ENCODE measurements around the gene NTM. TPM values are rescaled to one million over a fixed set of nuclear protein-coding genes. Genes with fewer than 3 reads are reported as not detected.
A peak's percentile ranks its signal among the peaks of the same experiment; 100 is the strongest.

The NTM gene
- polyA plus RNA-seq, 1 donor: 44.4 TPM

GRCh38 chr11:132075447-132075846 lies 705.0 kb downstream of the NTM start:
- DNase-seq: no peak

GRCh38 chr11:132077416-132077815 lies 707.0 kb downstream of the NTM start:
- no peak for DNase-seq

GRCh38 chr11:132078264-132079076 lies 708.1 kb downstream of the NTM start:
- no peak for DNase-seq

DNA sequence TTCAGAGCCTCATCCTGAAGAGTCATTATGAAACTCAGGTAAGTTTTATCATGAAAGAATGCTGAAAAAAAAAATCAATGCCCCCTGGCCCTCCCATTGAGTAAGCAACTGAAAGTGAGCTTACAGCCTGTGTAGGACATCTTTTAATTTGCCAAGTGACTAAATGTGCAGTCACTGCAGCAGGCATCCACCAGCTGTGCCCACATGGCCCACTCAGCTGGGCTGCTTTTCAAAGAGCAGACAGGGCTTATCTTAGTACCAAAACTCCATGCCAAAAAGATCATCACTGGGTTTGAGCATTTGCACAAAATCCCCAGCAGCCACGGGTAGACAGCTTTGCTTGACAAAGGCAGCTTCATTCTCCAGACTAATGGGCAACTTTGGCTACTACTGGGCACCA lies 709.7 kb downstream of the NTM start:
- DNase-seq: no peak

- no peak for DNase-seq
Observed at GRCh38 chr11:132082566-132082965, 712.2 kb downstream of the NTM start.

DNA sequence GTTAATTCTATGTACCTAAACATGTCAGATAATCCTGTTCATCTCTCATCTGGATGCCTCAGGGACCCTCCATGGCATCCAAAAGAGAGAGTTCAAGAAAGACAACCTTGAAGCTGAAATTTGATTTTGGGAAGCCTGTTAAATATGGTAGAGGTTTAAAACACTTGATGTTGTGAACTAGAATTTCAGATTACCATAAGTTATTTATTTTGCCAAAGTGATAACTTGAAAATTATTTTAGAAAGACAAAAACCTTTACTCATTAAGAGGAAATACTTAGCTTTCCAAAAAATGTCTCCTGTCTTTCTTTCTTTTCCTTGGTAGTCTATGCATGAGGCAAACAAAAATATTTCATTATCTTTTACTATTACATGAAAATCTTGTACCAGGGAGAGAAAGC lies 714.0 kb downstream of the NTM start:
- no peak for DNase-seq

- no peak for DNase-seq
Observed at GRCh38 chr11:132087148-132087547, 716.7 kb downstream of the NTM start.

DNA sequence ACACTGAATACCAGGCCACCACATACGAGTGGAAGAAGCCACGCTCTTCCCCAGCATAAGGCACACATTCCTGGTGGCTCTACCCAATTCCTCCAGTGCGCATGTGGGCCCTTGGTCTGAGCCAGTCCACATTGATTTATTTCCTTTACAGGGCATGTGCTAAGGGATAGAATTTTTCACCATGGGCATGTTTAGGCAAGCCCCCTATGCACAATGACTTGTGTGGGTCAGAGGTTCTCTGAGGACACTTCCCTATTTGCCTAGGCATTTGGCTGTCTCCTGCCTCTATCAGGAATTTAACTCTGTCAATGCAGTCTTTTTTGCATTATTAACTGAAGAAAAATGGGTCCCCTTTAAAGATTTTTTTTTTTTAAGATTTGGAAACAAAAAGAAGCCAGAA lies 718.1 kb downstream of the NTM start:
- no peak for DNase-seq

DNA sequence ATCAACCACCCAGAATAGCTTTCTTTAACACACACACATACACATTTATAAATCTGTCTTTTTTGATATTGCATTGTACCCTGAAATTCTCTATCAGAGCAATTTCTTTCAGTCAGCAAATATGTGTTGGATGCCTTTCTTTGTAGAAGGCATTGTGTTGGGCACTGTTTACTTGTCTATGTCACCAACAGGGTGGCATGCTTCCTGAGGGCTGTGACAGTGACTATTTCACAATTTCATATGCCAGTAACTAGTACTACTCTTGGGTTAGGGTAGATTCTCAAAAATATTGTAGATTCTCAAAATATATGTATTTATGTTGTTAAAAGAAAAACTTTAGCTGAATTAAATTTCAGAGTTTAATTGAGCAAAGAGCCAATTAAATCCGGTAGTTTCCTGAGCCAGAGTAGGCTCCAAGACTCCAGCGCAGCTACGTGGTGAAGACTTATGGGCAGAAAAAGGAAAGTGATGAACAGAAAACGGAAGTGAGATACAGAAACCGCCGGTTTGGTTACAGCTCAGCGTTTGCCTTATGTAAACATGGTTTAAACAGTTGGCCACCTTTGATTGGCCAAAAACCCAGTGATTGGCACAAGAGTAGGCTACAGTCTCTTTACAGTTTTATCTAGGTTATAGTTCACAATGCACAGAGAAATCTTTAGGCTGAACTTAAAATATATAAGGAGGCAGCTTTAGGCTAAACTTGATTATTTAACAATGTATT lies 723.3 kb downstream of the NTM start:
- DNase-seq: no peak

DNA sequence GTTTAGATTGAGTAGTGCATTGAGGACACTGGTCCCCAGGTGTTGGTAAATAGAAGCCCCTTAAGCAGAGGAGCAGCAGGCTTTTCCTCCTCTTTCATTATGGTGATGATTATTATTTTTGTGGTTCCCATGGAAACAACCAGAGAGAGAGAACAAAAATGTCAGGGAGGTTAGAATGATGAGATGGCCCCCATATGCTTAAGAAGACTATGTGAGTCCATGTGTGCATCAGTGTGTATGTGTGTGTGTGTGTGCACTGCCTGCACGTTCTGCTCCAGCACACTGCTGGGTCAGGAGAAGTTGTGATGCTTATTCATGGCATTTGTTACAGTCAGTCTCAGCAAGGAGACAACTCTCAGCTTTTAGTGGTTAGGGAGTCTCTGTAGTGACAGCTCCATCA lies 724.2 kb downstream of the NTM start:
- DNase-seq: no peak

DNA sequence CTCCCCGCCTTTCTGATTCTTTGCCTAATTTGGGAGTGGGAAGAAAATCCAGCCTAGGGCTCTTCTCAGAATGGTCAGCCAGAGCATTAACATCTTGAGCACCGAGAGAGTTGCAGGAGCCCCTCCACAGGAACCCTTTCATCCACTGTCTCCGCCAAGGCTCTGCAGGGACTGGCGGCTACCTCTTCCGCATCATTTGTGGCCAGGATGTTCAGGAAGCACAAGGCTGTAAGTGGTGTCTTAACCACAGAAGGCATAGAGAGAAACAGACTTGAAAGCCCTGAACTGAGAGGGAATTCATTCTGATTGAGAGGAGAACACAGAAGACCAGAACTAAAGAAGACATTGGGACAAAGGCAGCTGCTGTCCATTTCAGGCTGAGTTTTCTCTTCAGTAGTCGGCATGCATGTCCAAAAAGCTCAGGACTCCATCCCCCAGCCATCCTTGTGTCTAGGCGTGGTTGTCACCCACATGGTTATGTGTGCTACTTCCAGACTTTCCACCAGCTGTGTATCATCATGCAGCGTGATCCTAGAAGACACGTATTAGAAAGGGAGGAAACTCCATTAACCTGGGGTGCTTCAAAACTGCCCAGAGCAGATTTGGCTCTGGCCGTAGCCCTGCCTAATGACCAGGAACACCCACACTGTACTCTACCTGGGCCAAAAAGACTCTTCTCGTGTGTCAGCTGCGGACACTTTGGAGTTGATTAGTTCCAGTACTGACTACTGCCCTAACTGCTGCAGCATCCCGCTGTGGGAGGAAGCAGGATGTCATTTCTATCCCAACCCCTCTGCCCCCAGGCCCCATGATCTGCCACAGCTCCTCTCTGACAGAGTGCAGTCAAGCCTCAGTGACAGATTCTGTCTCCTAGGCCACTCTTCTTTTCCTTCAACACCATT lies 725.1 kb downstream of the NTM start:
- peak; percentile 33 for DNase-seq

GRCh38 chr11:132096132-132096825 lies 725.9 kb downstream of the NTM start:
- no peak for DNase-seq

GRCh38 chr11:132099692-132100091 lies 729.3 kb downstream of the NTM start:
- no peak for DNase-seq

DNA sequence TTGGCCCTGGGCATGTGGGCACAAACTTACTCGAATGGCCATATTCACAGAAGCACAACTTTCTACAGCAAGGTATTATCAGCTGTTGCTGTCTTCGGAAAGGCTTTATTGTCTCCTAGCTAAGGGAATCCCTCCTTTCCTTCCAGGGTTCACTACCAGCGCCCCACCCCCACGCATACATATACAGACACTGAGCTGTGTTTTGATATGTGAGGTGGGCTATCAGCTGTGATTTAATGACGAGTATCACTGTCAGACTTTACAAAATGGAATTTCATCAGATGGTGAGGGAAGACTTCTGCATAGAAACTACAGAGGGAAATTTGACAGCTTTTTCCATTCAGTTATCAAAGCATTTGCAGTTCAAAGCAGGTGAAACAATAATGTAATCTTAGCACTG lies 730.2 kb downstream of the NTM start:
- no peak for DNase-seq

GRCh38 chr11:132101881-132102280 lies 731.5 kb downstream of the NTM start:
- no peak for DNase-seq

DNA sequence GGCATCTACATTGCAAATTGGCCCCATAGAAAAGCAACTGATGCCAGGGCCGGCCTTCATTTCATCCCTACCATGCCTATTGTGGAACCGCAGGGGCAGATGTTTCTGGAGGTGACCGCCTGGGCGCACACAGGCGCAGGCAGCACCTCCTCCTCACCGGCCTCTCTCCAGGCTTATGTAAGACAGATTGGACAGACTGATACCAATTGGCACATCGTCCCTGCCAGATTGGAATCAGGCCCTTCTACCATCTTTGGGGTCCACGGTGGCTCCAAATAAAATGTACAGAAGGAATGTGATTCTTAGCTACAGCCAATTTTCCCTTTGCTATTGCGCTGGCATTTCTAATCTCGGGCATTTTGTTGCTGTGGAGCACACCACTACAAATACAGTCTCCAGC lies 732.6 kb downstream of the NTM start:
- no peak for DNase-seq

GRCh38 chr11:132106096-132106982 lies 735.9 kb downstream of the NTM start:
- no peak for DNase-seq

GRCh38 chr11:132111316-132111715 lies 740.9 kb downstream of the NTM start:
- no peak for DNase-seq

GRCh38 chr11:132111838-132112237 lies 741.4 kb downstream of the NTM start:
- no peak for DNase-seq

DNA sequence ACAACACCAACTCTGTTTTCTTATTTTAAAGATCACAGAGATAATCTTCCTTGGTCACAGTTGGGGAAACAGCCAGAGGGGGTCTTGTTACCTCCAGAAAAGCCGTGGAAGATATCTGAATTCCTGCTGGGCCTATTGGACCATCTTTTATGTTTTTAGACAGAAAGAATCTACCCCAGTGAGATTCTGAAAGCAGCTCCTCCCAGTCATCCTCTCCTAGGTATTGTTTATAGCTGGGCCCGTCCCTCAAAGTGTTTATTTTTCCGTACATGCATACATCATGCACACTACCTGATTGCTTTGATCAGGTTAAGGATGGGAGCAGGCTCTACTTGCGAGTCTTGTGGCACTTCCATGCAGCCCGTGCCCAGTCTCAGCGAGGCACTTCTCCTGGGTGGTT lies 742.4 kb downstream of the NTM start:
- no peak for DNase-seq

DNA sequence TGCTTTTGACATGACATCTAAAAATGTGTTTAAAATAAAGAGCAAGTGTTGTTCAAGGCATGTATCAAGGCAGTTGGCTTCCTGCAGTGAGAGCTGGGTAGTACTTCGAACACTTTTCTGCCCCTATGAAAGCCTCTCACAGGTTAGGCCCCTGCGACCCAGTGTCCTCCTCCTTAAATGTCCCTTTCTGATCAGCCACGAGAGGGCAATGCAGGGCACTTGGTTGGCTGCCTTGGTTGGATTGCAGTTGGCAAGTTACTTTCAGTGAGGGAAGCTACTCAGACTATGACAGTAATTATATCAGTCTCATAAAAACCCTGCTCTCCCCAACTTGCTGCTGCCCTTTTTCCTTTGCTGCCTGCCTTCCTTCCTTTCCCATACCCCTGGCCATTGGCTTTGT lies 743.8 kb downstream of the NTM start:
- DNase-seq: no peak
